HG03135 (cell line): ENCODE measurements around the gene BTBD7.

Source experiments
- ATAC-seq: cut with Tn5 transposase; IDR thresholded peaks from one replicate; pipeline ENCODE4 v1.9.1; 2021; ENCODE audit warnings: mild to moderate bottlenecking, moderate library complexity; ENCODE audit not compliant: unreplicated experiment

BTBD7 gene

GRCh38 chr14:93331002-93331727 is 1.7 kb downstream of the BTBD7 start:
- ATAC-seq, result no peak

DNA sequence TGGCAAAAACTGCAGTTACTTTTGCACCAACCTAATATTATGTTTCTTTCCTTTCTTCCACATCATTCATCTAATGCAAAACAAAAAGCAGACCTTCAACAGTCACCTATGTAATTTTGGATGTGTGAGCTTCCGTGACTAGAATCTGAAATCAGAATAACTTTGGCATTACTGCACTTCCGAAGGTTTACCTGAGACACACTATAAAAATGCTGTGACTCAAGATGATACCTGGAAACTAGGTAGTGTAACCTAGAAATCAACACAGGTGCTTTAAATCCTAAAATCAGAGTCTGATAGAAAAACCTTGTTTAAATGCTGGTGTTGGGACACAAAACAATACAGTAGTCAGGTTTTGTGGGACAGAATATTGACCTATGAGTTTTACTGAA is 2.2 kb downstream of the BTBD7 start:
- no peak for ATAC-seq

DNA sequence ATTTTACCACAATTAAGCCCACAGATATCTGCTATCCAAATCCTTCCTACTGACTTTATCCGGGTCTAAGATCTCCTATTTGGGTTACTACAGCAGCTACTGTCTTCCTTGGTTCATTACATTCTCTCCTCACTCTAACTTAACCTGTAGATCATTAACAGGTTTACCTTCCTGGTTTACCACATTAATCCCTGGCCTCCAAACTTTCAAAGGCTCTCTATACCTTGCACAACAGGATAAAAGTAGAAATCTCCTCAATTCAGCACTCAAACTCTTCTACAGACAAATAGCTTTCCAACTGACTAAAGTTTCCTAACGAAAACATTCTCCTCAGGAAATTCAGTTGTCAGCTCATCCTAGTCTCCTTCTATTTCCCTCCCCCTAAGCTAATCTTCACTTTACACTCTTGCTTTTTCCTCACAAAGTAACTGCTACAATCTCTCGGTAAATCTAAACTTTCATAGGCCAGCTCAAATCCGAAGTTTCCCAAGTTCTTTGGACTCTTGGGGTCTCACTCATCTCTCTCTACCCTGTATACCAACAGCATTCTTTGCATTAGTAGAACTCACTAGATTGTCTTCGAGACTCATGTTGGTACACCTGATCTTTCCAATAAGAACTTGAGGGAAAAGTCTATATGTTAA is 2.7 kb downstream of the BTBD7 start:
- ATAC-seq, result no peak

- ATAC-seq, result no peak
Observed at GRCh38 chr14:93328546-93328945, 4.3 kb downstream of the BTBD7 start.

DNA sequence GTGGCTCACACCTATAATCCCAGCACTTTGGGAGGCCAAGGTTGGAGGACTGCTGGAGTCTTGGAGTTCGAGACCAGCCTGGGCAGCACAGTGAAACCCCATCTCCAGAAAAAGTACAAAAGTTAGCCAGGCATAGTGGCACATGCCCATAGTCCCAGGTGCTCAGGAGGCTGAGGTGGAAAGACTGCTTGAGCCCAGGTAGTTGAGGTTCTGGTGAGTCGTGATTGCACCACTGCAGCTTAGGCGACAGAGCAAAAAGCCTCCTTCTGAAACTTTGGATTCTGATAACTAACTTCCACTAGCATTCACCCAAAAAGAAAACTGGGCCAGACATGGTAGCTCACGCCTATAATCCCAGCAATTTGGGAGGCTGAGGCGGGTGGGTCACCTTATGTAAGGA is 6.6 kb downstream of the BTBD7 start:
- no peak for ATAC-seq

DNA sequence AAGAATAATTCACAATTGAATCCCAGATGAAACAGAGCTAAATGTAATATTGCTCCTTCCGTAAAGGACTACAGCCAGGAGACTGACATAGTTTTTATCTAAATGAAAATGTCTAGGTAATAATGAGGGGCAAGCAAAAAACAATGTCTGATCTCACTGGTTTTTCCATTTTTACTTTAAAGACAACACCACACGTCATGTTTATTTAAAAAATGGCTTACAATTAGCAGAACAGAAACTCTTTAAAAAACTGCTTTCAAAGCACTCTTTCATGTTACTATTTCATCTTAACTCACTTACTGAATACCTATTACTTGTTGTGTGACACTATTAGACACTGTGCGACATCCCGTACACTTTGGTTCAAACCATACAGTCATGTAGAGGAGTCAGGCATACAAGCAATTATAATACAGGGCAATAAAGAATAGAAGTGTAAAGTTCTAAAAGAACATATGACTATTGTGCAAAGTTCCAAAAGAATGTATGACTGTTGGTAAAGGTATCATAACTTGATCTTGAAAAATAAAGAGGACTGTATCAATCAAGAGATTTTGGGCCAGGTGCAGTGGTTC is 9.1 kb downstream of the BTBD7 start:
- ATAC-seq, result no peak

DNA sequence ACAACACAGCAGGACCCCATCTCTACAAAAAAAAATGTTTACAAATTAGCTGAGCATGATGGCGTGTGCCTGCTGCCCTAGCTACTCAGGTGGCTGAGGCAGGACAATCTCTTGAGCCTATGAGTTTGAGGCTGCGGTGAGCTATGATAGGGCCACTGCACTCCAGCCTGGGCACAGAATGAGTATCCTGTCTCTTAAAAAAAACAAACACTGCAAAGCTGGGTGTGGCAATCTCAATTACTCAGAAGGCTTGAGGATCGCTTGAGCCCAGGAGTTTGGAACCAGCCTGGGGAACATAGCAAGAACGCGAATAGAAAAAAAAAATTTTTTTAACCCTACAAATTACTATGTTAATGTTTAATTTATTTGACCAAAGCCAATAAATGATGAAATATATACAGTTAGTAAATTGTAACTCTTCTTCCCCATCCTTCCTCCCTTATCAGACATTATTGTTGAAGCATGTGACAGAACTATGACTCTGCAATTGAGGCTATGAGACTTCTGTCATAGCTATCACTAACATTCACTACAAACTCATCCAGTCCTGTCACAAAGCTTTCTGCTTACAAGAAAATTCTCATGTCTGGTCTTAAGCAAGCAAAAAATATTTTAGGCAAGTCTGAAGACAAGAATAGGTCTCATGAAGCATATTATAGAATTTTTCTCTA is 9.8 kb downstream of the BTBD7 start:
- no peak for ATAC-seq

DNA sequence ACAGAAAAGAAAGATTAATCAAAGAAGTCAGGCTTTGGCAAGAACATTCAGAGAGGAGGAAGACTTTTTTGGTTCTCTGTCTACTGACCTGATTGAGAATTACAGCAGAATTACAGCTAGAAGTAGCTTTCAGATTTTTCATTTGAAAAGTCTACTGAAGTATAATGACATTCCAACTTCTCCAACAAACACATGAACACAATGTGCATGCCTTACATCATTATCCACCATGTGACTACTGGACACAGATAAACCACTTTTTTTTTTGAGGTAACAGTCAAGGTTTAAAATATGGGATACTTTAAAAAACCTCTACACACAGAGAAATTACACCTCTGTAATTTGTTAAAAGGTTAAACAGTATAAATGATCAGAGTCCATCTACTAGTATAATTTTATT is 12.3 kb downstream of the BTBD7 start:
- ATAC-seq, result no peak

GRCh38 chr14:93319958-93320357 is 12.9 kb downstream of the BTBD7 start:
- ATAC-seq, result no peak

GRCh38 chr14:93319494-93319893 is 13.3 kb downstream of the BTBD7 start:
- no peak for ATAC-seq

- ATAC-seq, result no peak
Observed at GRCh38 chr14:93318927-93319326, 13.9 kb downstream of the BTBD7 start.

DNA sequence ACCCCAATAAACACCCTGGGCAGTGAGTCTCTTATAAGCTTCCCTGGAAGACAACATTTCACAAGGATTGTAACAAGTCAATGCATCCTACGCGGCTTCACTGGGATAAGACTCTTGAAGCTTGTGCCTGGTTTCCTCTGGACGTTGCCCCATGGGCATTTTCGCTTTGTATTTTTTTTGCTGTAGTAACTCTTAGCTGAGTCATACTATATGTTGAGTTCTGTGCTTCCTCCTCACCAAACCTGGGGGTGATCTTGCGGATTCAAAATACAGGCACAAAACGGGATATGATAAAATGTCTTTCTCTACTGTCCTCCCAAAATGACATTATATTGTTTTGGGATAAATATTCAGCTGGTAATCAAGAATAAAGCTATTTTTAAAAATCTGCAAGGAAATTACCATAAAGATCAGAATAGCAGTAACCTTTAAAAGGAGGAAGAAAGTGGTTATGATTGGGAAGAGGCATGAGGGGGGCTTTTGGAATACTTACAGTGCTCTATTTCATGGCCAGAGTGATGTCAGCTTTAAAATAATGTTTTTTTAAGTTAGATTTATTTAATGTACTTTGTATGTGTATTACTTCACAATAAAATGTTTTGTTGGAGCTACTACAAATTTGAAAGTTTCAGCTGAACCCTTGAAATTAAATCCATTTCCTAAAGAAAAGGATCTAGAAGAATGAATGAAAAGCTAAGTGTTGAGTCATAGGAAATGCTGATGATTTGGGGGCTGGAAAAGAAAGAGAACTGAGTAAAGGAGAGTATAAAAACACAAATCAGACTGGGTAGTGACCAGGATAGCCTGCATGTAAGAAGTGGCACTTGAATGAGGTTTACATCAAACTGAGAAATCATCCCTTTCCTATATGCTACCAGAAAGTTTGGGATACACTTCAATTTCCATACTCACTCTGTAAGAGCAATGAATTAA is 14.7 kb downstream of the BTBD7 start:
- ATAC-seq, result no peak

DNA sequence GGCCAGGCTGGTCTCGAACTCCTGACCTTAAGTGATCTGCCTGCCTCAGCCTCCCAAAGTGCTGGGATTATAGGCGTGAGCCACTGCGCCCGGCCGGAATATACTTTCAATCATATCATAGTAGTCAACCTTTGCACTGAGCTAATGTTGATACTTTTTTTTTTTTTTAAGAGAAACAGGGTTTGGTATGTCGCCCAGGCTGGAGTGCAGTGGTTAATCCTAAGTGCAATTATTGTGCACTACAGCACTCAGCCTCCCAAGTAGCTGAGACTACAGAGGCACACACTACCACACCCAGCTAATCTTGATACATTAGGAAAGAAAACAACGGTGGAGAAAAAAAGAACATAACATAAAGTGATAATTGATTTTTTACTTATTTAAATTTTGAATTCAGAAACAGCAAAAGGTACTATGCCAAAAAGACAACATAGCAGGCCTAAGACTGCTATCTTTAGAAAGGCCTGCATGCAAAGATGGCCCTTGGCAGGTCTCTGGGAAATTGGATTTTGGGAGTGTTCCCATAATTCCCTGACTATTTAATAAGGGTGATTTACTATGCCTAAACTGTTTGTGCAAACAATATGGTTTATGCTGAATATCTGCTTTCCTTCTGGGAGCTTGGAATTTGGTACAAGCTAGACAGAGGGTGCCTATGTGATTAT is 15.5 kb downstream of the BTBD7 start:
- no peak for ATAC-seq

GRCh38 chr14:93316716-93317115 is 16.1 kb downstream of the BTBD7 start:
- no peak for ATAC-seq

GRCh38 chr14:93315575-93315974 is 17.3 kb downstream of the BTBD7 start:
- no peak for ATAC-seq

DNA sequence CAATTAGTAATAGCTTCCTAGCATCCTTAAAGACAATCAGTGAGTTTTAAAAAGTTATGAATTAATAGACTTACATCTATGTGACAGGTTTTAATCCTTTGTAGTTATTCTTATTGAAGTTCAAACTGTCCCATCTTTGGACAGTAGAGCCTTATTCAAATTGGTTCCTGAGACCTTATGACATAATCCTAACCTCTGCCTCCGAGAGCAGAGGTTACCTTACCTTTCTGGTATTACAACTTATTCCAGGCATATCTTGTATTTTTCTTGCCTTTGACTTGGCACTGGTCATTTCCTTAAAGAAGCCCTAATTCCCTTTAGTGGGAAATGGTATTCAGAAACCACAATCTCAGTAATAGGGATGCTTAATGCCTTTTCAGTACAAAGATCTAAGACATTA is 21.8 kb downstream of the BTBD7 start:
- ATAC-seq, result no peak

DNA sequence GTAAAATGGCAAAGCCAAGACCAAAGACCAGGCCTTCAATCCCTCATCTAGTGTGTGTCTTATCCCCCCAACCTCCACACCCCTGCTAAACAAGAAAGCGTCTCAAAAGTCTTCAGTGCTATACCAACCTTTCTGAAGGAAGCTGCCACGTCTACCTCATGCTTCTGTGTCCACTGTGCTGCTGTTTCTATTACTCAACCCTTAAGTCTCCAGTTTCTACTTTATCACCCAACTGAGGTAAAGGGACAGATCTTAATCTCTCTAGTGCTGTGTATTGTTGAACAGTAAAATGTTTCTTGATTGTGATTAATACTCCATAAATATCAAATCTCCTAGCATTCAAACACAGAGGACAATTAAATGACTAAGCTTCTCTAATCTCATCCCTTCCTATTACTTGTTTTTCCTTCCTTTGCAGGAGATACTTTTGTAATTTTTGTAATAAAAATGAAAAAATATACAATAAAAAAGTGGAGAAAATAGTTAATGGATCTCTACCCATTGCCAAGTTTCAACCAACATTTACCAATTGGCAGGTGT is 23.3 kb downstream of the BTBD7 start:
- ATAC-seq, result no peak

DNA sequence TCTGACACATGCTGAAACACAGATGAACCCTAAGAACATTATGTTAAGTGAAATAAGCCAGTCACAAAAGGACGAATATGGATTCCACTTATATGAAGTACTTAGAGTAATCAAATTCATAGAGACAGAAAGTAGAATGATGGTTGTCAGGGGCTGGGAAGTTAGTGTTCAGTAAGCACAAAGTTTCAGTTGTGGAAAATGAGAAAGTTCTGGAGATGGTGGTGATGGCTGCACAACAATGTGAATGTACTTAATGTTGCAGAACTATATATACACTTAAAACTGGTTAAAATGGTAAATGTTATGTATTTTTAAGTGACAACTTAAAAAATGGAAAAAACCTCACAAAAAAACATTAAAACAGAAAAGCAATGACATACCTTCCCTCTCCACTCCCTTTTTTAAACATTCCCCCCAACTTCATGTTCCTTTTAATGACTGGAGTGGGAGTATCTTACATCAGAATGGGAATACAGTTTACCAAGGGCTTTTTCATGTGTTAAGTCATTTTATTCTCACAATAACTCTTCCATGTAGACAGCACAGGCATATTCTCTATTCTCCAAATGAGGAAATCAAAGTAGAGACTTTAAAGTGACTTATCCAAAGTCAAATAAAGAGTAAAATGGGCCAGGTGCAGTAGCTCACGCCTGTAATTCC is 24.0 kb downstream of the BTBD7 start:
- no peak for ATAC-seq

DNA sequence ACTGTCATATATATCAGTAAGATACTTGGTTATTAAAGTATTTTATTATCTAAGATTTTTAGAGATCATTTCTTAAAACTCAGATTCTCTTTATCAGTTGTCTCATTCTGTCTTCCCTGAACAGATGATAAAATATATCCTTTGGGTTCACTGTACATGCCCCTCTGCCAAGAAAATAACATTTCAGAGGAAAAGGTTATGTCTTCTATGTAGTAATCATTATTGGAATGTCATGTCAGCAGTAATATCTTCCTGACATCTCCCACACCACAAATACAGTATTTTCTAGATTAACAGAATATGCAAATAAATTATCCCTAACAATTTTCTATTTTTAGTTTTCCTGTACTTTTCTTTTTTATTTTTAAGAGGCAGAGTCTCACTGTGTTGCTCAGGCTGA is 26.0 kb downstream of the BTBD7 start:
- ATAC-seq, result no peak
